PFSK-1 (cell line): Measurements from ENCODE around the gene INSM1.

Experiments
- POLR2AphosphoS5 ChIP-seq: IDR thresholded peaks from 2 replicates; pipeline ENCODE4 v1.6.1; 2012; ENCODE audit warnings: low read depth, mild to moderate bottlenecking, control low read depth, low read length, moderate library complexity
- TAF1 ChIP-seq: IDR thresholded peaks from 2 replicates; pipeline ENCODE4 v1.6.1; 2012; ENCODE audit warnings: low read length, control low read depth, borderline replicate concordance; ENCODE audit not compliant: insufficient read depth
- TF ChIP-seq, protein P1 (sequence below), 2 experiments: IDR thresholded peaks; 2 replicates each; pipeline versions ENCODE4 v1.6.1 to v1.8.0; 2011 to 2012; ENCODE audit warnings: low read depth in 2 of 2, low read length in 2 of 2, control low read depth in 1 of 2, inconsistent platforms in 1 of 2, mild to moderate bottlenecking in 1 of 2, moderate library complexity in 1 of 2; ENCODE audit not compliant: insufficient read depth in 1 of 2

- TF ChIP-seq POLR2AphosphoS5 (no peak), TAF1 (no peak)
- TF ChIP-seq, protein P1, sequence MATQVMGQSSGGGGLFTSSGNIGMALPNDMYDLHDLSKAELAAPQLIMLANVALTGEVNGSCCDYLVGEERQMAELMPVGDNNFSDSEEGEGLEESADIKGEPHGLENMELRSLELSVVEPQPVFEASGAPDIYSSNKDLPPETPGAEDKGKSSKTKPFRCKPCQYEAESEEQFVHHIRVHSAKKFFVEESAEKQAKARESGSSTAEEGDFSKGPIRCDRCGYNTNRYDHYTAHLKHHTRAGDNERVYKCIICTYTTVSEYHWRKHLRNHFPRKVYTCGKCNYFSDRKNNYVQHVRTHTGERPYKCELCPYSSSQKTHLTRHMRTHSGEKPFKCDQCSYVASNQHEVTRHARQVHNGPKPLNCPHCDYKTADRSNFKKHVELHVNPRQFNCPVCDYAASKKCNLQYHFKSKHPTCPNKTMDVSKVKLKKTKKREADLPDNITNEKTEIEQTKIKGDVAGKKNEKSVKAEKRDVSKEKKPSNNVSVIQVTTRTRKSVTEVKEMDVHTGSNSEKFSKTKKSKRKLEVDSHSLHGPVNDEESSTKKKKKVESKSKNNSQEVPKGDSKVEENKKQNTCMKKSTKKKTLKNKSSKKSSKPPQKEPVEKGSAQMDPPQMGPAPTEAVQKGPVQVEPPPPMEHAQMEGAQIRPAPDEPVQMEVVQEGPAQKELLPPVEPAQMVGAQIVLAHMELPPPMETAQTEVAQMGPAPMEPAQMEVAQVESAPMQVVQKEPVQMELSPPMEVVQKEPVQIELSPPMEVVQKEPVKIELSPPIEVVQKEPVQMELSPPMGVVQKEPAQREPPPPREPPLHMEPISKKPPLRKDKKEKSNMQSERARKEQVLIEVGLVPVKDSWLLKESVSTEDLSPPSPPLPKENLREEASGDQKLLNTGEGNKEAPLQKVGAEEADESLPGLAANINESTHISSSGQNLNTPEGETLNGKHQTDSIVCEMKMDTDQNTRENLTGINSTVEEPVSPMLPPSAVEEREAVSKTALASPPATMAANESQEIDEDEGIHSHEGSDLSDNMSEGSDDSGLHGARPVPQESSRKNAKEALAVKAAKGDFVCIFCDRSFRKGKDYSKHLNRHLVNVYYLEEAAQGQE (IDR thresholded peaks at IDR 0.05; ENCODE audit: insufficient read depth in 1 of 2, low read depth in 2 of 2, low read length in 2 of 2), result no peak
Observed at GRCh38 chr20:20362774-20363433, 5.0 kb upstream of the INSM1 start.
